Superior temporal gyrus (tissue), 1 donor: Measurements from ENCODE around the gene AFMID.

Experiments used
- DNase-seq: peaks from one replicate; pipeline ENCODE4 v3.0.0-alpha.2; 2016; ENCODE audit errors: extremely low spot score

AFMID gene

DNA sequence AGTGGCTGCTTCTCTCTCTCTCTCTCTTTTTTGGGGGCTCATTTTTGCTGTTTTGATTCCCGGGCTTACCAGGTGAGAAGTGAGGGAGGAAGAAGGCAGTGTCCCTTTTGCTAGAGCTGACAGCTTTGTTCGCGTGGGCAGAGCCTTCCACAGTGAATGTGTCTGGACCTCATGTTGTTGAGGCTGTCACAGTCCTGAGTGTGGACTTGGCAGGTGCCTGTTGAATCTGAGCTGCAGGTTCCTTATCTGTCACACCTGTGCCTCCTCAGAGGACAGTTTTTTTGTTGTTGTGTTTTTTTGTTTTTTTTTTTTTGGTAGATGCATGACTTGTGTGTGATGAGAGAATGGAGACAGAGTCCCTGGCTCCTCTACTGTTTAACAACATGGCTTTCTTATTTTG lies 36.6 kb downstream of the AFMID start:
- DNase-seq = no peak

DNA sequence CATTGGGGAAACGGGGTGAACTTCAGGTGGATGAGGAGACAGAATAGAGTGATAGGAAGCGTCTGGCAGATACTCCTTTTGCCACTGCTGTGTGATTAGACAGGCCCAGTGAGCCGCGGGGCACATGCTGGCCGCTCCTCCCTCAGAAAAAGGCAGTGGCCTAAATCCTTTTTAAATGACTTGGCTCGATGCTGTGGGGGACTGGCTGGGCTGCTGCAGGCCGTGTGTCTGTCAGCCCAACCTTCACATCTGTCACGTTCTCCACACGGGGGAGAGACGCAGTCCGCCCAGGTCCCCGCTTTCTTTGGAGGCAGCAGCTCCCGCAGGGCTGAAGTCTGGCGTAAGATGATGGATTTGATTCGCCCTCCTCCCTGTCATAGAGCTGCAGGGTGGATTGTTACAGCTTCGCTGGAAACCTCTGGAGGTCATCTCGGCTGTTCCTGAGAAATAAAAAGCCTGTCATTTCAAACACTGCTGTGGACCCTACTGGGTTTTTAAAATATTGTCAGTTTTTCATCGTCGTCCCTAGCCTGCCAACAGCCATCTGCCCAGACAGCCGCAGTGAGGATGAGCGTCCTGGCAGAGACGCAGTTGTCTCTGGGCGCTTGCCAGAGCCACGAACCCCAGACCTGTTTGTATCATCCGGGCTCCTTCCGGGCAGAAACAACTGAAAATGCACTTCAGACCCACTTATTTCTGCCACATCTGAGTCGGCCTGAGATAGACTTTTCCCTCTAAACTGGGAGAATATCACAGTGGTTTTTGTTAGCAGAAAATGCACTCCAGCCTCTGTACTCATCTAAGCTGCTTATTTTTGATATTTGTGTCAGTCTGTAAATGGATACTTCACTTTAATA lies 37.3 kb downstream of the AFMID start:
- DNase-seq = peak; percentile 81

GRCh38 chr17:78225088-78225865 lies 38.1 kb downstream of the AFMID start:
- no peak for DNase-seq

- DNase-seq = no peak
Measured at GRCh38 chr17:78226055-78226758, 39.0 kb downstream of the AFMID start.

GRCh38 chr17:78226759-78227454 lies 39.7 kb downstream of the AFMID start:
- no peak for DNase-seq

- peak; percentile 71 for DNase-seq
Measured at GRCh38 chr17:78227455-78227916, 40.3 kb downstream of the AFMID start.

- no peak for DNase-seq
Measured at GRCh38 chr17:78228176-78228575, 41.0 kb downstream of the AFMID start.

DNA sequence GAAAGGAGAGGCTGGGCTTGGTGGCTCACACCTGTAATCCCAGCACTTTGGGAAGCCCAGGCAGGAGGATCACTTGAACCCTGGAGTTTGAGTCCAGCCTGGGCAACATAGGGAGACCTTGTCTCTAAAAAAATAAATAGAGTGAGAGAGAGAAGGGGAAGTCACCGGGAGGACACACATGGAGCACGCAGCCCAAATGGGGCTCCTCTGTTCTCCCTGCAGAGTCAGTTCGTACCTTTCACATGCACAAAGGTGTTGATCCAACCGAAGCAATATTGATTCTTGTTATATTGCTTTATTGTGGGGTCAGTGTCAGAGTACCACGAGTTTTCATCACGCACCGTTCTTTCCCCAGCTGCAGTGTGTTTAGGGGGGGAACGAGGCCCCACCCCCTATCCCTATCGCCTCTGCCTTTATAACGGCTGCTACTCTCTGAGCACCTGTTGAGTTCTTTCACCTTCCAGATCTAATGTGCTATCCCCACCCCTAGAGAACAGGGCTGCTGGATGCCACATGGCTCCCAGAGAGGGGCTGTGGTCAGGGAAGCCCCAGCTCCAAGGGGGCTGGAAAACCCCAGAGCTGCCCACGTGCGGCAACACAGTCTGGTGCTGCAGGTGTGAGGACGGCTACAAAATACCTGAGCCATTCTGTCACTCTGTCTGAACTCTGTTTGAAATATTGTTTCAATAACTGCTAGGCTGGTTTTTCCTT lies 43.2 kb downstream of the AFMID start:
- DNase-seq = no peak

DNA sequence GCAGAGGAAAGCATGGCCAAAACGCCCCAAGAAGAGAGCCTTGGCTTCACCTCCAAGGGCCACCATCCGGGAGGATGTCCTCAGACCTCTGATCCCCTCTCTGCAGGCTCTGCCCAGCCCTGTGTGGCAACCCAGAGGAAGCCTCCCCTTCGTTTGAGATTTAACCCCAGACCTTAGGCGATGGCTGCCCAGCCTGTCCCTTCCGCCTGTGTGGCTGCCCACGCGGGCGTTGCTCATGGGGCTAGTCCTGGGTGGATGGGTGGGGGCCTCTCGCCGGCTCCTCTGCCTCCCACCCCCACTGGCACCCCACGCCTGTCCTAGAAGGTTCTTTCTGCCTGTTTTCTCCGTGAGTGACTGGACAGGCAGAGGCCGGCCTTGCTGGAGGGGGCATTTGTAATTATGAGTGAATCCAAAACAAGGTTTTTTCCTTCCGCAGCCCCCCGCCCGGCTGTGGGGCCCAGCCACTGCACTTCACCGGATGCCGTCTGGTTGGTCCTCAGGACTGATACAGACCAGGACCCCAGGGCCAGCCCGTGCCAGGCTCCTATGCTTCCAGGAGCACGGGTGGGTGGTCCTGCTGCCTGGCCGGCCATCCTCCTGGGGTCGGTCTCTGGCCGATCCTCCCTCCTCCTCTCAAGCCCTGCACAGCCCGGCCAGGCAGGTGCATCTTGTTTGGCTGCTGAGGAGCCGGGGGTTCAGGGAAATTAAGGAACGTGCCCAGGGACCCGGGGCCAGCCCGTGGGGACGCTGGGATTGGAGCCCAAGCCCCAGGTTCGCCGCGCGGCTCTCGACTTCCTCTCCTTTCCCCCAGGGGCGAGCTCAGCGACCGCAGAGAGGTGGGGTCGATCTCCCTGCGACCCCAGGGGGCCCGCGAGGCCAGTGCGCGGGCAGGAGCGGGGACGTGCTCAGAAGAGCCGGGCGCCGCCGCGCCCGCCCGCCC lies 44.1 kb downstream of the AFMID start, which contains the start of gene TMEM235:
Gene TMEM235, plus strand, starts transcription at position 636 of the 940 bp plus-strand sequence. CDS start 393 bp downstream, outside the sequence.
- peak; percentile 53 for DNase-seq

GRCh38 chr17:78231991-78232858 lies 45.1 kb downstream of the AFMID start:
- no peak for DNase-seq

GRCh38 chr17:78232859-78233173 lies 45.7 kb downstream of the AFMID start:
- DNase-seq = peak; percentile 53

DNA sequence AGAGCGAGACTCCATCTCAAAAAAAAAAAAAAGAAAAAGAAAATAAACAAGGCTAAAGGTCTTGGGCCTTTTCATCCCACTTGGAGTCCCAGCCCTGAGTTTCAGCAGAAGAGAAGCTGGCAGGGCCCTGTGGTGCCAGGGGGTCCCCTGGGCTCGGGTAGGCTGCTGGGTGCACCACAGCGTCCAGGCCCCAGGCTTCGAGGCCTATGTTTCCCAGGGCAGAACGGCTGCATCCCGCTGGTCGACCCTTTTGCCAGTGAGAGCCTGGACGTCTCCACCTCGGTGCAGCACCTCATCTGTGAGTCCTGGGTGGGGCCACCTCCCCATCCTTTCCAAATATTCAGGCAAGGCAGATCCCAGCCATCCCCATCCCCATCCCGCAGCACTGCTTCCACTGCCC lies 46.5 kb downstream of the AFMID start:
- no peak for DNase-seq

DNA sequence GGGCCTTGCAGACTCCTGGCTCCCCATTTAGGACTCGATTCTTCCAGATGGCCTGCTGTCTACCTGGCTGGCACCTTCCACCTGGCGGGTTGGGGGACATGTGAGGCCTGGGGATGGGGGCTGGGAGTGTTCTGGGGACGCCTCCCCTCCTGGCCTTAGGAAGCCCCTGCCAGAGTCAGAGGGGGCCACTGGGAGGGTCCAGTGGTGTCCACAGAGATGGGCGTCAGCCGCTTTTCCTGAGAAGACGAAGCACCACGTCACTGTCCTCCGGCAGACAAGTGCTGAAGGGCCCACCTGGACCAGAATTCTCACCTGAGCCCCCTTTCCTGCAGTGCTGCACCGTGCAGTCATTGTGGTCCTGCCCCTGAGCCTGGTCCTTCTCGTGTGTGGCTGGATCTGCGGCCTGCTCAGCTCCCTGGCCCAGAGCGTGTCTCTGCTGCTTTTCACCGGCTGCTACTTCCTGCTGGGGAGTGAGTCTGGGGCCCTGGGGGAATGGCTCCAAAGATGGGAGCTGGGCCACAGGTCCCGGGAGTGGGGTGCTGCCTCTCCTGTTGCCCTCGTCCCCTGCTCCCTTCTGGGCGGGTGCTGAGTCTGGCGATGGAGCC lies 47.2 kb downstream of the AFMID start:
- DNase-seq = no peak

DNA sequence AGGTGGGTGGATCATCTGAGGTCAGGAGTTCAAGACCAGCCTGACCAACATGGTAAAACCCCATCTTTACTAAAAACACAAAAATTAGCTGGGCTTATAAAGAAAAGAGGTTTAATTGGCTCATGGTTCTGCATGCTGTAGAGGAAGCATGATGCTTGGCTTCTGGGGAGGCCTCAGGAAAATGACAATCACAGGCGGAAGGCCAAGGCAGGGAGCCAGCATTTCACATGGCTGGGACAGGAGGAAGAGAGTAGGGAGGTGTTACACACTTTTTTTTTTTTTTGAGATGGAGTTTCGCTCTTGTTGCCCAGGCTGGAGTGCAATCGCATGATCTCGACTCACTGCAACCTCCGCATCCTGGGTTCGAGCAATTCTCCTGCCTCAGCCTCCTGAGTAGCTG lies 47.9 kb downstream of the AFMID start:
- DNase-seq = peak; percentile 82

GRCh38 chr17:78235885-78236284 lies 48.7 kb downstream of the AFMID start:
- DNase-seq = no peak

GRCh38 chr17:78236362-78237127 lies 49.4 kb downstream of the AFMID start:
- no peak for DNase-seq

DNA sequence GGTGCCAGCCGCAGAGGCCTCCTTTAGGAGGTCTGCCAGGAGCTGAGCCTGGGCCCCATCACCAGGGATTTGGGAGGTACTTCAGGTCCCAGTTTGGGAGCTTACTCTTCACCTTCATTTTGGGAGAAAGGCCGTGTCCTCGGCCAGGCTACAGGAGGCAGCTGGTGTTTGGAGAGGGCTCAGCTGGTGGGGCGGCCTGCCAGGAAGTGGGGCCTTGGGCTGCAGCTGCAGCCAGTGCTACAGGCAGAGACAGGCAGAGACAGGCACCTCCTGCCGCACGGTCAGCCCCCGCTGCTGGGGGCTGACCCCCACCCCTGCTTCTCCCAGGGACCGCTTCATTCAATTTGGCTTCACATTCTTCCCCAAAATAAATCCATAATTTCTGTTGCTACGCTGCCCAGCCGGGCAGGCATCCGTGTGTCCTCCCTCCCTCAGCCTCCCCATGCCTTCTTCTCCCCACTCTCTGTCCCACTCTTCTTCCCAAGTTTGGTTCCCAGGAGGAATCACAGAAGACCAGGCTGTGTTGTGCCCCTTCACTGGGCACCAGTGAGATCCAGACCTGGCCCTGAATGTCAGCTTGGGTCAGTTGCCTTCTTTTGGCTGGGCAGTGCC lies 50.3 kb downstream of the AFMID start:
- peak; percentile 92 for DNase-seq
